Measurements from ENCODE around the gene MACC1. TPM values are rescaled to one million over a fixed set of nuclear protein-coding genes. Genes with fewer than 3 reads are reported as not detected.
"Not testable (repeated sequence)": the region's sequence is repeated elsewhere in the genome, so short reads cannot be mapped to it uniquely, and the experiment has no call there.

The MACC1 gene
- total RNA-seq, 2 experiments from 2014 or later: 0.10 TPM

- CTCF ChIA-PET; intact Hi-C loops (cut with micrococcal nuclease); H3K4me3 Mint-ChIP-seq: not testable (repeated sequence)
Measured at GRCh38 chr7:20124087-20124486, 93.1 kb downstream of the MACC1 start.

DNA sequence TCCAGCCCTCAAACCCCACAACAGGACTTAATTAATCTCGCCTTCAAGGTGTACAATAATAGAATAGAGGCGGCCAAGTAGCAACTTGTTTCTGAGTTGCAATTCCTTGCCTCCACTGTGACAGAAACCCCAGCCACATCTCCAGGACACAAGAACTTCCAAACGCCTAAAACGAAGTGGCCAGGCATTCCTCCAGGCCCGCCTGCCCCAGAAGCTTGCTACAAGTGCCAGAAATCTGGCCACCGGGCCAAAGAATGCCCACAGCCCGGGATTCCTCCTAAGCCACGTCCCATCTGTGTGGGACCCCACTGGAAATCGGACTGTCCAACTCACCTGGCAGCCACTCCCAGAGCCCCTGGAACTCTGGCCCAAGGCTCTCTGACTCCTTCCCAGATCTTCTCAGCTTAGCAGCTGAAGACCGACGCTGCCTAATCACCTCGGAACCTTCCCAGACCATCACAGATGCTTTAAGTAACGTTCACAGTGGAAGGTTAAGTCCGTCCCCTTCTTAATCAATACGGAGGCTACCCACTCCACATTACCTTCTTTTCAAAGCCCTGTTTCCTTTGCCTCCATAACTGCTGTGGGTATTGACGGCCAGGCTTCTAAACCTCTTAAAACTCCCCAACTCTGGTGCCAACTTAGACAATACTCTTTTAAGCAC is 94.4 kb downstream of the MACC1 start:
- H3K27ac Mint-ChIP-seq; H3K36me3 Mint-ChIP-seq; H3K27me3 Mint-ChIP-seq; H3K4me3 Mint-ChIP-seq; H3K9me3 Mint-ChIP-seq; POLR2A ChIA-PET; CTCF ChIA-PET; intact Hi-C loops (cut with micrococcal nuclease); H3K4me1 Mint-ChIP-seq (ENCODE audit: low read depth); DNase-seq: not testable (repeated sequence)

More at GRCh38 chr7:20124087-20124486, 93.1 kb downstream of the MACC1 start:
- H3K4me1 Mint-ChIP-seq (ENCODE audit: low read depth); H3K27ac Mint-ChIP-seq; DNase-seq; POLR2A ChIA-PET; H3K36me3 Mint-ChIP-seq; H3K27me3 Mint-ChIP-seq; H3K9me3 Mint-ChIP-seq: not testable (repeated sequence)

DNA sequence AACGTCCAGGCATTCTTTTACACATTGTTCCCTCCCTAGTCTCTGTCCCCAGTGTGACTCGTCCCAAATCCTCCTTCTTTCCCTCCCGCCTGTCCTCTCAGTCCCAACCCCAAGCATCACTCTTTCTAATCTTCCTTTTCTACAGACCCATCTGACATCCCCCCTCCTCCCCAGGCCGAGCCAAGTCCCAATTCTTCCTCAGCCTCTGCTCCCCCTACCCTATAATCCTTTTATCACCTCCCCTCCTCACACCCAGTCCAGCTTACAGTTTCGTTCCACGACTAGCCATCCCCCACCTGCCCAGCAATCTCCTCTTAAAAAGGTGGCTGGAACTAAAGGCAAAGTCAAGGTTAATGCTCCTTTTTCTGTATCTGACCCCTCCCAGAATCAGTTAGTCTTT is 95.1 kb downstream of the MACC1 start:
- no peak for DNase-seq
- Mint-ChIP-seq H3K36me3 (no peaks in the 10 kb centered on the region), H3K4me3 (no peak overlapping the region), H3K9me3 (no peaks in the 10 kb centered on the region), H3K27ac (no peak overlapping the region), H3K4me1 (ENCODE audit: low read depth) (no peaks in the 10 kb centered on the region), H3K27me3 (no peaks in the 10 kb centered on the region)
- ChIA-PET POLR2A (no interaction called here), CTCF (no interaction called here)
- intact Hi-C loops (cut with micrococcal nuclease): no loop called here

DNA sequence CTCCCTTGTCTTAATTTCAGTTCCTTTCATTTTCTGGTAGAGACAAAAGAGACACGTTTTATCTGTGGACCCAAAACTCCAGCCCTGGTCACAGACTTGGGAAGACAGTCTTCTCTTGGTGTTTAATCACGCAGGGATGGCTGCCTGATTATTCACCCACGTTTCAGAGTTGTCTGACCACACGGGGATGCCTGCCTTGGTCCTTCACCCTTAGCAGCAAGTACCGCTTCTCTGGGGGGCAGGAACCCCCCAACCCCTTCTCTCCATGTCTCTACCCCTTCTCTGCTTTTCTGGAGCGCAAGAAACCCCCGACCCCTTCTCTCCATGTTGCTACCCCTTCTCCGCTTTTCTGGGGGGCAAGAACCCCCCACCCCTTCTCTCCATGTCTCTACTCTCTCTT is 95.8 kb downstream of the MACC1 start:
- H3K27ac Mint-ChIP-seq: no peak overlapping the region
- ChIA-PET POLR2A (no interaction called here), CTCF (no interaction called here)
- H3K4me3 Mint-ChIP-seq: no peak overlapping the region
- no peak for DNase-seq
- no peaks in the 10 kb centered on the region for H3K36me3 Mint-ChIP-seq
- no peaks in the 10 kb centered on the region for H3K4me1 Mint-ChIP-seq (ENCODE audit: low read depth)
- intact Hi-C loops (cut with micrococcal nuclease): no loop called here
- H3K27me3 Mint-ChIP-seq: no peaks in the 10 kb centered on the region
- no peaks in the 10 kb centered on the region for H3K9me3 Mint-ChIP-seq

- H3K27me3 Mint-ChIP-seq; H3K36me3 Mint-ChIP-seq; H3K9me3 Mint-ChIP-seq; POLR2A ChIA-PET; H3K4me1 Mint-ChIP-seq (ENCODE audit: low read depth); H3K4me3 Mint-ChIP-seq; H3K27ac Mint-ChIP-seq; DNase-seq; intact Hi-C loops (cut with micrococcal nuclease); CTCF ChIA-PET: not testable (repeated sequence)
Measured at GRCh38 chr7:20120611-20121168, 96.5 kb downstream of the MACC1 start.

GRCh38 chr7:20116869-20117268 is 100.3 kb downstream of the MACC1 start:
- POLR2A ChIA-PET: no interaction called here
- Mint-ChIP-seq H3K4me3 (no peak overlapping the region), H3K27me3 (no peaks in the 10 kb centered on the region), H3K9me3 (no peaks in the 10 kb centered on the region), H3K36me3 (no peaks in the 10 kb centered on the region), H3K27ac (no peak overlapping the region), H3K4me1 (ENCODE audit: low read depth) (no peaks in the 10 kb centered on the region)
- DNase-seq: no peak
- intact Hi-C loops (cut with micrococcal nuclease): no loop called here
- CTCF ChIA-PET: no interaction called here

GRCh38 chr7:20114468-20114867 is 102.7 kb downstream of the MACC1 start:
- POLR2A ChIA-PET: no interaction called here
- Mint-ChIP-seq H3K4me3 (no peak overlapping the region), H3K27me3 (no peaks in the 10 kb centered on the region), H3K4me1 (ENCODE audit: low read depth) (no peaks in the 10 kb centered on the region), H3K9me3 (no peaks in the 10 kb centered on the region), H3K36me3 (no peaks in the 10 kb centered on the region), H3K27ac (no peak overlapping the region)
- DNase-seq: no peak
- CTCF ChIA-PET: no interaction called here
- intact Hi-C loops (cut with micrococcal nuclease): loop anchor here (5.0 kb wide), 1 partner anchor 362 kb away; no protein-coding TSS in a partner anchor

GRCh38 chr7:20113427-20114027 is 103.7 kb downstream of the MACC1 start:
- Mint-ChIP-seq H3K4me1 (ENCODE audit: low read depth) (no peaks in the 10 kb centered on the region), H3K27ac (no peak overlapping the region), H3K36me3 (no peaks in the 10 kb centered on the region), H3K9me3 (no peaks in the 10 kb centered on the region), H3K27me3 (no peaks in the 10 kb centered on the region), H3K4me3 (no peak overlapping the region)
- intact Hi-C loops (cut with micrococcal nuclease): loop anchor here (5.0 kb wide), 1 partner anchor 361 kb away; no protein-coding TSS in a partner anchor
- ChIA-PET CTCF (no interaction called here), POLR2A (no interaction called here)
- DNase-seq: no peak

DNA sequence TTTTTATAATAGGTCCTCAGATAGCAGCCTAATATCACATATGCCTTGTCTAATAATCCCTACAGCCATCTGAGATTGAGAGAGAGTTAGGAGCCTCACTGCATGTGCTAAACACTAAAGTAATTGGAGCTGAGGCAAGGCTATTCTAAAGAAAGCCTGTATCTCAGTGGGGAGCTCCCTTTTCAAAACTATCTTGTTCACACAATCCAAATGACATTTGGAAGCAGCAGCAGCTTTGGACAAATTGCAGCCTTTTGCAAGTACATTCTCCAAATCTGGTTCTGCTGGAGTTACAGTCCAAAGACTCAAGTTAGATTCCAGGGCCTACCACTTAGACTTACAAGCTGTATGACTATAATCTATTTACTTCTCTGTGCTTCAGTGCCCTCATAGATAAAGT is 104.5 kb downstream of the MACC1 start:
- no peak for DNase-seq
- no peak overlapping the region for H3K4me3 Mint-ChIP-seq
- ChIA-PET CTCF (no interaction called here), POLR2A (no interaction called here)
- H3K27ac Mint-ChIP-seq: no peak overlapping the region
- intact Hi-C loops (cut with micrococcal nuclease): loop anchor here (5.0 kb wide), 1 partner anchor 360 kb away; no protein-coding TSS in a partner anchor
- H3K36me3 Mint-ChIP-seq: no peaks in the 10 kb centered on the region
- no peaks in the 10 kb centered on the region for H3K9me3 Mint-ChIP-seq
- no peaks in the 10 kb centered on the region for H3K4me1 Mint-ChIP-seq (ENCODE audit: low read depth)
- no peaks in the 10 kb centered on the region for H3K27me3 Mint-ChIP-seq

DNA sequence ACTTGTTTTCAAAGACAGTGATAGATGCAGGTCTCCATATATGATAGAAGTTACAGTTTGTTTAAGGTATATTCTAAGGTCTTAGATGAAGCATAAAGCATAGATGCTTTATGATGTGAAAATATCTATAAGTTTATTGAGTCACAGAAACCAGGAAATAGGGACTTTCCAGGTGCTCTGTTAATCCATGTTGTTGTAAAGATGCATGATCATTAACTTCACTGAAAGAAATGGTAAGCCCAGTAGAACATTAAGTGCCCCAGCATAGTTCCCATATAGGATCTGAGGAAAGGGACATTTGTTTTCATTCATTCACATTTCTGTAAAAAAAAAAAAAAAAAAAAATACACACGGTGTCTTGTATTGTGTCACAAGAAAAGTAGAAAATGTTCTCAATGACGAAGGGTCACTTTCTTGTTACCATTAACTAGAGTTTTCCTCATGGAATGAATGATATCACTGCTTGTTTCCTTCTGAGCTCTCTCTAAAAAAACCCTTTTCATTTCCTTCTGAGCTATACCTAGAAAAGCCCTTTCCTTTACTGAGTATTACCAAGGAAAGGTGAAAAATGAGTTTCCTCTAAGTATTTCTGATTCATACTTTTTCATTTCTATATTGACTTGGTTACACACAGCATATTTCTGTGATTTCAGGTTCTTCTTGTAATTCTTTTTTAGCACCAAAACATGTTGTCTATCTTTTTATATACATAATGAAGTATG is 105.2 kb downstream of the MACC1 start:
- Mint-ChIP-seq H3K4me1 (ENCODE audit: low read depth) (no peaks in the 10 kb centered on the region), H3K27me3 (no peaks in the 10 kb centered on the region), H3K27ac (no peak overlapping the region), H3K4me3 (no peak overlapping the region), H3K9me3 (no peaks in the 10 kb centered on the region), H3K36me3 (no peaks in the 10 kb centered on the region)
- ChIA-PET CTCF (no interaction called here), POLR2A (no interaction called here)
- DNase-seq: no peak
- intact Hi-C loops (cut with micrococcal nuclease): loop anchor here (5.0 kb wide), 1 partner anchor 360 kb away; no protein-coding TSS in a partner anchor

DNA sequence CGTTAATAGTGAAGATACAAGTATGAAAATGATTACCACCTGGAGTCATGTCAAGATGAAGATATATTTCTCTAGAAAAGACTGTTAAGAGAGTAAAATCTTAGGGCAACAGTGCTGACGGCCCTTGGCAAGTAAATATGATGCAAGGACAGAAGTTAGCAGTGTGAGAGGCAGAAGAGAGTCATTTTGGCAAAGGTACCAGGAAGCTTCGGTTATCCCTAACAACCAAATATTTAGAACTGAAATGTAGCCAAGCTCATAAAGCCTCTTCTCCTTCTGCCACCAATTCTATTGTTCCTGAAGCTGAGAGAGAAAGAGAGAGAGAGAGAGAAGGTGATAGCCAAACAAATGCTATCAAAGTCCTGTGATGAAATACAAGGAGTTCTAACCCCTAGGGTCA is 109.6 kb downstream of the MACC1 start:
- intact Hi-C loops (cut with micrococcal nuclease): no loop called here
- H3K4me1 Mint-ChIP-seq (ENCODE audit: low read depth): no peaks in the 10 kb centered on the region
- no peaks in the 10 kb centered on the region for H3K9me3 Mint-ChIP-seq
- no peaks in the 10 kb centered on the region for H3K36me3 Mint-ChIP-seq
- DNase-seq: no peak
- POLR2A ChIA-PET: no interaction called here
- H3K27ac Mint-ChIP-seq: no peak overlapping the region
- no peaks in the 10 kb centered on the region for H3K27me3 Mint-ChIP-seq
- CTCF ChIA-PET: no interaction called here
- no peak overlapping the region for H3K4me3 Mint-ChIP-seq

GRCh38 chr7:20104696-20105095 is 112.5 kb downstream of the MACC1 start:
- POLR2A ChIA-PET: no interaction called here
- no peaks in the 10 kb centered on the region for H3K36me3 Mint-ChIP-seq

More at GRCh38 chr7:20104696-20105095, 112.5 kb downstream of the MACC1 start:
- Mint-ChIP-seq H3K27me3 (no peaks in the 10 kb centered on the region), H3K9me3 (no peaks in the 10 kb centered on the region), H3K4me1 (ENCODE audit: low read depth) (no peaks in the 10 kb centered on the region), H3K4me3 (no peak overlapping the region), H3K27ac (no peak overlapping the region)
- no peak for DNase-seq
- CTCF ChIA-PET: no interaction called here
- intact Hi-C loops (cut with micrococcal nuclease): no loop called here

All from activated CD4-positive, alpha-beta memory T cell treated with anti-CD3 and anti-CD28 coated beads for 36 hours (primary cell).